Colonic mucosa (tissue), 4 donors: ENCODE results near the gene HEG1. TPM values are rescaled to one million over a fixed set of nuclear protein-coding genes. Genes with fewer than 3 reads are reported as not detected.
A peak's percentile ranks its signal among the peaks of the same experiment; 100 is the strongest.

Experiments used
- DNase-seq: peaks from one replicate; pipeline ENCODE4 v3.0.0-alpha.2; 2020
- H3K27ac ChIP-seq: fragments of 200-600 bp; one replicate; pipeline ENCODE4 v1.8.0; 2021
- H3K27me3 ChIP-seq: fragments of 200-600 bp; one replicate; pipeline ENCODE4 v1.8.0; 2021
- H3K36me3 ChIP-seq: fragments of 200-600 bp; one replicate; pipeline ENCODE4 v1.8.0; 2021
- H3K4me1 ChIP-seq: fragments of 200-600 bp; one replicate; pipeline ENCODE4 v1.8.0; 2021; ENCODE audit warnings: mild to moderate bottlenecking
- H3K4me3 ChIP-seq: fragments of 200-600 bp; one replicate; pipeline ENCODE4 v1.8.0; 2021
- H3K9ac ChIP-seq, 2 donors: one replicate each; pipeline ENCODE4 v1.7.0; 2013; ENCODE audit warnings: control low read depth in 2 of 2, low read depth in 2 of 2, low read length in 2 of 2
- H3K9me3 ChIP-seq: fragments of 200-600 bp; one replicate; pipeline ENCODE4 v1.8.0; 2021
- intact Hi-C: fragments of 100-400 bp; cut with DNase I; formaldehyde crosslinking; loops from one replicate; pipeline ENCODE4 v1.14.1; 2022
- total RNA-seq, 2 donors: library from RNA; stranded (reverse); fragmentation: NEBNext Ultra II Directional in 1 of 2; extraction: Animal tissue kit (Norgen Biotek cat#: 25700) in 1 of 2; gene quantifications; one replicate each; pipeline ENCODE4 v1.2.1, GENCODE V29; 2021
- TF ChIP-seq, protein P1 (sequence below): fragments of 200-600 bp; IDR thresholded peaks from one replicate; pipeline ENCODE4 v1.8.0; 2022; ENCODE audit warnings: antibody characterized with exemption, mild to moderate bottlenecking
- donor health status: healthy.
- donor health status: DM: no; HTN: no; CAD: no.
- donor health status: DM: no; HTN: no; CAD: no.

Gene HEG1
- total RNA-seq, 2 donors from 2014 or later = 5.1 to 10.7 TPM

DNA sequence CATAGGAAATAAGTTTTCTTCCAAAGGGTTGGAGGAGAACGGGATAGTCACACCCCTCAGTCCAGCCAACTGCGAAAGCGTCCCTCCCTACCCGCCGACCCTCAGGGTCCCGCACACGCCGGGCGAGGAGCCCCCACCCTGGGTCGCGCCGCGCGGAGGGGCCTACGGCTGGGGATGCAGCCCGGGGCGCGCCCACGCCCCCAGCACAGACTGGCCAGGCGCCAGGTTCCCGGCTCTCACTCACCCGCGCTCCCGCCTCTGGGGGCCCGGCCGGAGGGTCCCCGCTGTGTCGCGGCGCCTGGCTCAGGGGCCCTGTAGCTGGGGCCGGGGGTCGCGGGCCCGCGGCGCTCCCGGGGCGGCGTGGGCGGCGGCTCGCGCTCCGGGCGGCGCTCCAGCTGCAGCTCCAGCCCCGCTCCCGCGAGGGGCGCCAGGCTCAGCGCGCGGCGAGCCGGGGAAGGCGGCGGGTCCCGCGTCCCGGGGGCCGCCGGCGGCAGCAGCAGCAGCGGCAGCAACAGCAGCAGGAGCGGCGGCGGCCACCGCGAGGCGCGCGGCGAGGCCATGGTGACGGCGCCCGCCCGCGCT is 375 bp downstream of the HEG1 start:
- Histone ChIP-seq H3K9ac (peak overlapping the region; percentile 70 to 76), H3K27me3 (no peaks in the 10 kb centered on the region), H3K9me3 (no peaks in the 10 kb centered on the region), H3K36me3 (no peaks in the 10 kb centered on the region), H3K4me3 (peak overlapping the region; percentile 53), H3K4me1 (peaks cover 4% of the 10 kb centered on the region), H3K27ac (peak overlapping the region; percentile 68)
- intact Hi-C loops = no loop called here
- TF ChIP-seq, protein P1, sequence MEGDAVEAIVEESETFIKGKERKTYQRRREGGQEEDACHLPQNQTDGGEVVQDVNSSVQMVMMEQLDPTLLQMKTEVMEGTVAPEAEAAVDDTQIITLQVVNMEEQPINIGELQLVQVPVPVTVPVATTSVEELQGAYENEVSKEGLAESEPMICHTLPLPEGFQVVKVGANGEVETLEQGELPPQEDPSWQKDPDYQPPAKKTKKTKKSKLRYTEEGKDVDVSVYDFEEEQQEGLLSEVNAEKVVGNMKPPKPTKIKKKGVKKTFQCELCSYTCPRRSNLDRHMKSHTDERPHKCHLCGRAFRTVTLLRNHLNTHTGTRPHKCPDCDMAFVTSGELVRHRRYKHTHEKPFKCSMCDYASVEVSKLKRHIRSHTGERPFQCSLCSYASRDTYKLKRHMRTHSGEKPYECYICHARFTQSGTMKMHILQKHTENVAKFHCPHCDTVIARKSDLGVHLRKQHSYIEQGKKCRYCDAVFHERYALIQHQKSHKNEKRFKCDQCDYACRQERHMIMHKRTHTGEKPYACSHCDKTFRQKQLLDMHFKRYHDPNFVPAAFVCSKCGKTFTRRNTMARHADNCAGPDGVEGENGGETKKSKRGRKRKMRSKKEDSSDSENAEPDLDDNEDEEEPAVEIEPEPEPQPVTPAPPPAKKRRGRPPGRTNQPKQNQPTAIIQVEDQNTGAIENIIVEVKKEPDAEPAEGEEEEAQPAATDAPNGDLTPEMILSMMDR = no peak
- DNase-seq = no peak

DNA sequence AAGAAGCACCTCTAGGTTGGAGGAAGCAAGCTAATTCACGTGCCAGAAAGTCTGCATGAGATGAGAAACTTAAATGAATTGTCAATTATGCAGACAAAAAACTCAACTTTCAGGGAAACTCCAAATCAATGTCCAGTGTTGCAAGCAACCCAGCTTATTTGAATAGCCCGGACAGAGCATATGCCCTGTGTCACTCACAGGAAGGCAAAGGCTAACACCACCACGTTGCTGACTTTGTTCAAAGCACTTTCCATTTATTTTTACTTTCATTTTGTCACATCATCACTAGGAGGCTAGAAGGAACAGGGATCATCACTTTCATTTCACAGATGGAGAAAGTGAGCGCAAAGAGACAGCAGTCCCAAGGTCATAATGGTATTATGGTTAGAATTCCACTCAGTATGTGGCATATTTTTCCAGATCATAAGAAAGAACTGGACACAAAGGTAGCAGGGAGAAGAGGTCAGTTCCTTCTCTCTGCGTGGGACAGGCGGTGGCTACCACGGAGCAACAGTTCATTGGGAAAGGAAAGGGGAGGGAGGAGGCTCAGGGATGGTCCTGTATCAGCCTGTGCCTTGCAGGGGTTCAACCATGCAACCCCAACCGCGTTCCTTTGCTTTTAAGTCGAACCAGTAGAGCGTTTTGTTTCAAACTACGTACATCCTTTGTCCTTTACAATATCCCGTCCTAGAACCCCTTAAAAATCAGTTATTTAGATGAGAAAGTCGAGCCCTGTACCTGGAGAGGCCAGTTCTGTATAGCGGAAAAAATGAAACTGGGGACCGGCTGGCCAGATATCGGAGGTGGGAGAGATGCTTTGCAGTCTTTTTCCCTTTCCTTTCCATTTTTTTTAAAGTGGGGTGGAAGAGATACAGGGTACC is 1.1 kb downstream of the HEG1 start:
- intact Hi-C loops = no loop called here

DNA sequence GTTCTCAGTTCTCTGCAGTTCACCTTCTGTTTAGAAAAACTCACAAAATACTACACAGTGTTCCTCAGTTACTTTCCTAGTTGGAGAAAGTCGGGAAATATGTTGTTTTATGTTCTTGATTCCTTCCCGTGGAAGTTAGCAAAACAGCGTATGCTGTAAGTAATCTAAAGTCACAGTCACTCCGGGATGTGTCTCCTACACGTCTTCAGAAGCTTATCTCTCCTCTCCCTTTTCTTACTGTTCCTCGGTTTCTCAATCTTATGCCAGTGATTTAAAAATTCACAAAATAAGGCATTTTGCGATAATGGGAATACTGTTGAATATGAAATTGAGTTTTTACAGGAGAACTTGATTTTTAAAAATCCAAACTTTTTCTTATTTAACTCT is 1.7 kb downstream of the HEG1 start:
- Histone ChIP-seq H3K9me3 (no peaks in the 10 kb centered on the region), H3K9ac (peak overlapping the region in 1 of 2 donors; percentile 13), H3K36me3 (no peaks in the 10 kb centered on the region), H3K27me3 (no peaks in the 10 kb centered on the region), H3K27ac (peak overlapping the region; percentile 68), H3K4me1 (peaks cover 4% of the 10 kb centered on the region), H3K4me3 (peak overlapping the region; percentile 53)
- DNase-seq = no peak
- intact Hi-C loops = no loop called here
- TF ChIP-seq, protein P1 = no peak

More for the DNA sequence above, 1.1 kb downstream of the HEG1 start:
- DNase-seq = peak; percentile 30
- no peaks in the 10 kb centered on the region for H3K9me3 ChIP-seq
- no peaks in the 10 kb centered on the region for H3K27me3 ChIP-seq
- peaks cover 4% of the 10 kb centered on the region for H3K4me1 ChIP-seq
- H3K4me3 ChIP-seq = peak overlapping the region; percentile 53
- TF ChIP-seq, protein P1 = no peak
- peak overlapping the region; percentile 68 for H3K27ac ChIP-seq
- peak overlapping the region; percentile 70 to 76 for H3K9ac ChIP-seq
- no peaks in the 10 kb centered on the region for H3K36me3 ChIP-seq

DNA sequence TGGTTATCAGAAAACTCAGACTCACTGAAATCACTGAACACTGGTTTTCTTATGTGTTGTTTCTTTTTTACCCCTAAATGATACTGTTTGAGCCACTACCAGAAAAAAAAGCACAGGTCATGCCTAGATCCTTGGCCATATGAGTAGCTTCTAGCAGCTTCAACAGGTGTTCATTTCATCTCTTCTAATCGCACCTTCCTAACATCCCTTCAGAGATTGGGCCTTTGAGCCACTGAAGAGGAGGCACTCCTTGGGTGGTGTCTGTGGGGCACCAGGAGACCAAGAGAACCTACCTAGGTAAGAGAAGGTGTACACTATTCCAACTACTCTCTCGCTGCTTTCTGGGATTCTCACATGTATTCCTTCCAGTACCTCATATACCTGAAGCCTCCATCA is 2.5 kb downstream of the HEG1 start:
- Histone ChIP-seq H3K27ac (peak overlapping the region; percentile 68), H3K9ac (peak overlapping the region in 1 of 2 donors; percentile 13), H3K4me3 (no peak overlapping the region), H3K9me3 (no peaks in the 10 kb centered on the region), H3K27me3 (no peaks in the 10 kb centered on the region), H3K36me3 (no peaks in the 10 kb centered on the region), H3K4me1 (peaks cover 4% of the 10 kb centered on the region)
- DNase-seq = no peak
- intact Hi-C loops = no loop called here
- TF ChIP-seq, protein P1 = no peak

DNA sequence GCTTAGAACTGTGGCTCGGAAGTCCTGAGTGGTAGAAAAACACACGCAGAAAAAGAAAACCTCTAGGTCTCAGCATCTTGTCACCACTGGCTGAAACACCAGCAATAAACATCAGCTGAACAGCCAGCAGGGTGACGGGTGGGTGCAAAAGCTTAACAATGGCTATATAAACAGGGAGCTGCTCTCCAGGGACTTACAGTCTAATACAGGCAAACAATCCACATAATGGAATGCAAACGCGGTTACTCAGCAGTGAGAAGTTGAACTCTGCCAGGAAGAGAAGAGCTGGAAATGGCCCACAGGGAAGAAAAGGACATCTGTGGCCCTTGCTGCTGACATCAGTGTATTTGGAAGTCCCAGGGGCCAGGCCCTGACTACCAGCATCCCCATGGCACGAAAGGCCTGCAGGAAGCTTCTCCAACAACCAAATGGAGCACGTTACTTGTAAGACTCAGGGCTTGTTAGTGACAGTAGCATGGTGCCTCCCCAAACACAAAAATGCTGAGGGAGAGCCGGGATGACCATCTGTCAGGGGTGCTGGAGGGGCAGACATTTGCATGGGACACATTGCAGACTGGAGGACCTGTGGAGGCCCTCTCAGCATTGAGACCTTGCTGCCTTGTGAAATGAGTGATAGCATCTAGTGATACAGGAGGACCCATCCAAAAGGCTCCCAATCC is 3.0 kb downstream of the HEG1 start:
- intact Hi-C loops = no loop called here
- DNase-seq = no peak
- peak overlapping the region; percentile 7 to 40 for H3K9ac ChIP-seq

More for the DNA sequence above, 3.0 kb downstream of the HEG1 start:
- H3K36me3 ChIP-seq = no peaks in the 10 kb centered on the region
- peaks cover 4% of the 10 kb centered on the region for H3K4me1 ChIP-seq
- no peaks in the 10 kb centered on the region for H3K27me3 ChIP-seq
- peak overlapping the region; percentile 68 for H3K27ac ChIP-seq
- no peaks in the 10 kb centered on the region for H3K9me3 ChIP-seq
- TF ChIP-seq, protein P1 = no peak
- no peak overlapping the region for H3K4me3 ChIP-seq
